HG03565 (cell line): Measurements from ENCODE around the gene DDX5.

ENCODE experiments used
- ATAC-seq: cut with Tn5 transposase; IDR thresholded peaks from one replicate; pipeline ENCODE4 v1.9.1; 2021; ENCODE audit warnings: mild to moderate bottlenecking, moderate library complexity; ENCODE audit not compliant: unreplicated experiment

The DDX5 gene

DNA sequence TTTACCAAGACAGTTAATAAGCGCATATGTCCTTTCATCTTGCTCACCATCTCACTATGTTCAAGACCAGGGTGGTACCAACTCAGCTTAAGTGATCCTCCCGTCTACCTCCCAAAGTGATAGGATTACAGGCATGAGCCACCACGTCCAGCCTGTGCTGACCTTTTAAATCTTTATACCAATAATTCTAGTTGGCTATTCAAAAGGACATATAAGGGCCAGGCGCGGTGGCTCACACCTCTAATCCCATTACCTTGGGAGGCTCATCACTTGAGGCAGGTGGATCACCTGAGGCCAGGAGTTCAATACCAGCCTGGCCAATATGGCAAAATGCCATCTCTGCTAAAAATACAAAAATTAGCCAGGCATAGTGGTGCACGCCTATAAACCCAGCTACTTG lies 3.1 kb upstream of the DDX5 start:
- ATAC-seq = no peak

DNA sequence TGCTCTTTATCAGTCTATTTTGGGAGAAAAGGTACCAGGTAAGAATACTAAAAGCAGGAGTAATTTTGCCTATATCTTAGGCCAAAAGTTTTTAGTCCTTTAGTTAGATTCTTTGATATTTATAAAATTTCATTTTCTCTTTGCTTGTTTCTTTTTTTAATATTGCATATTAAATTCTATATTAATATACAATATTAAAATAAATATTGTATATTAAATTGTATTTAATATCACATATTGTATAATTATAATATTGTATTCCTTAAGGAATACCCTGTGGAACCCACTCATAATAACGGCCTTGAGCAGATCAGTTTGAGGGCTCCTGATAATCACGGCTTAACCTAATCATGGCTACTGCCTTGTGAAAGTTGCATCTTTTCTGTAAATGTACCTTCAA lies 2.6 kb upstream of the DDX5 start:
- no peak for ATAC-seq

DNA sequence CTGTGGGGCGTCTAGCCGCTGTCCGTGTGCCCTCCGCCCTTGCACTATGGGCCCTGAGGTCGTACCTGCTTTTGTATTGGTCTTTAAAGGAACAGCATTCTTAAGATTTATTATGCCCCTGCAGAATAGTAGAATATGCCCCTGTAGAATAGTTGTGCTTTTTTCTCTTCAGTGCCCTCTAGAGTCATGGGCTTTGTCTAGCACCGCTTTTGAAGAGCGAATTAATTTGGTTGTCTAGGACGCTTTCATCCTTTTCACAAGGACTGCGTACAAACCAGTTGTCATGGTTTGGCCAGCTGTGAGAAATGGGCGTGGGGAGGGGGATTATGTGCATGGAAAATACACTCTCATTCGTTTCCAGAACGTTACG lies 1.3 kb upstream of the DDX5 start:
- ATAC-seq = peak; percentile 18

DNA sequence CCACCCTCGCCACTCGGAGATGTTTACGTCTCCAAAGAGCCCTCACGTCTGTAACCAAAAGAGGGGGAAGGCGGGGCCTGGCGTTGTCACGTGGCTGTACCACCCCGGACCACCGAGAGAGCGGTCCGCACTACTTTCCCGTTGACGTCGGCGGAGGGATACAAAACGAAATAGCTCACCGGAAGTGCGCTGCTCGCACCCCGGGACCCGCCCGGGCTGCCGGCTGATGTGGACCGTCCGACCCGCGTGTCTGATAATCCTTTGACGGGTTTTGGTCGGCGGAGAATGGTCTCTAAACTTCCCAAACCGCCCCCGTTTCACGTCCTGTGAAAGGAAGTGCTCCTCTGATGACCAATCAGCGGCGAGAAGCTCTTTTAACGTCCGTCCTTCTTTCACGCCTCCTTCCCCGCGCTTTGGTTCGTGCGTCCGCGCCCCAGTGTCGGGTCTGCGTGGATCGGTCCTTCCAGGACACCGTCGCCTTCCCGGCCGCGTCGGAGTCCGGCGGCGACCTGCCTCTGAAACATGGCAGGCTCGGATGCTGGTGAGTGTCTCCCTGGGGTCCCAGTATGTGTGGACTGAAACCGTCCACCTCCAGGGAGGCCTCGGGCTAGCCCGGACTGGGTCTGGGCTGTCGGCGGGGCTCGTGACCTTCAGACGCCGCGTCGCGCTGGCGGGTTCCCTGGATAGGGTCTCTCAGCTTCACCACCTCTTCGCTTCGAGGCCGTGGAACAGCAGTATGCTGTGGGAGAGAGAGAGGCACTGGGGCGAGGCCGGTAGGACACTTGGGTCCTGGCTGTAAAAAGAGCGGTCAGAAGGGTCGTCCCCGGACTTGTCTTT lies 705 bp upstream of the DDX5 start, which contains the start of gene CEP95:
Gene CEP95, plus strand, starts transcription at position 402 of the 837 bp plus-strand sequence. Its CDS starts 121 bp downstream, at position 523.
- ATAC-seq = peak; percentile 39

DNA sequence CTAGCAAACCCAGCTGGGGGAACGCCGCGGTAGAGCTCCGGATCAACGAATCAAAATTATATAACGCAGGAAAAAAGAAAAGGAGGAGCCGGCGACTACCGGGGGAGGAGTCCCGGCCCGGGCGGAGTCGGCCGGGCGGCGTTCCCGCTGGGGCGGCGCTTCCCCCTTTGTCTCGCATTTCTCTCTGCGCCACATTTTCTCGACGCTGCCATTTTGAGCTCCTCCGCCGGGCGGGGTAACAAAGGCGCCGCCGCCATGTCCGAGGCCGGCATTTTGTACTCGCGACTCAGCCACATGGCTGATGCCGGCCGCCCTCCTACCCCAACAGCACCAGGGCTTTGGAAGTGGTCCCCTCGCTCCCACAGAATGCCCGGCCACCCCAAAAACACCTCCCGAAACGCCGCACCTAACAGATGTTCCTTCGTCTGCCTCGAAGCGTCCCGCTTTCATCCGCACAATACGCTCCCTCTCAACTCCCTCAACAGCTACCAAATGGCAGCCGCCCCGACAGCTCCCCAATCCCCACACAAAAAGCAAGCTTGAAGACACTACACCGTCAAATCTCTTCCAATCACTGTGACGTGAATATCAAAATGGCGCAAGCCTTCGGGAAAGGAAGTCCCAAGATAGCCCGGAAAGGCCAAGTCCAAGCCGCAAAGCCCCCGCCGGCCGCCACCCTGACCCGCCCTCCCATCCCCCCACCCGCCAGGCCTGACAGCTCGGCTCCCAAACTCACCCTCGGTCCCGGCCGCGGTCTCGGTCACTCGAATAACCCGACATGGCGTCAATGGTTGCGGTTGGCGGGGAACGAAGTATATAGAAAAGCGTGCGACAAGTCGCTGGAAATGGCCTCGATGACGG lies 519 bp downstream of the DDX5 start:
- no peak for ATAC-seq

DNA sequence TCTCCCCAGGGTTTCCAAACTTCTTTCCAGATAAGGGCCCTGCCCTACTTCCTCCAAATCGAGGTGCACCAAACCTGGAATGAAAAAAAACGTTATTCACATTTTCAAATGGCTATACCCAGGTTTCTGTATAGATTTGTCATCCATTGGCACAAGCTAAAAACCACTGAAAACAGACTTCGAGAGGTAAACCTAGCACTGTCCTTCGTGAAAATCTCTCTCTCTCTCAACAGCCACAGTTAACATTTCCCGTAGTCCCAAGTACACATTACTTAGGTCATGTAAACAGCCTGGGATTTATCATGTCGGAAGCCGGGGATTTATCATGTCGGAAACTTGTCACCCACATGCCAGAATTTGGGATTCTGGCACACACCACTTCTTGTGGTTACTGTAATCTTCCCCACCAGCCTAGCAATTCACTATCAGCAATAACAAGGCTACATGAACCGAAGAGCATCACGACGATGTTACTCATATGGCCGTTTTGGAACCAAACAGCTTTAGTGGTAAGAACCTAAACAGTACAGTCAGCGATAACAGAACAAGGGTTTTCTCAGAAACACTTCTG lies 1.2 kb downstream of the DDX5 start:
- no peak for ATAC-seq

DNA sequence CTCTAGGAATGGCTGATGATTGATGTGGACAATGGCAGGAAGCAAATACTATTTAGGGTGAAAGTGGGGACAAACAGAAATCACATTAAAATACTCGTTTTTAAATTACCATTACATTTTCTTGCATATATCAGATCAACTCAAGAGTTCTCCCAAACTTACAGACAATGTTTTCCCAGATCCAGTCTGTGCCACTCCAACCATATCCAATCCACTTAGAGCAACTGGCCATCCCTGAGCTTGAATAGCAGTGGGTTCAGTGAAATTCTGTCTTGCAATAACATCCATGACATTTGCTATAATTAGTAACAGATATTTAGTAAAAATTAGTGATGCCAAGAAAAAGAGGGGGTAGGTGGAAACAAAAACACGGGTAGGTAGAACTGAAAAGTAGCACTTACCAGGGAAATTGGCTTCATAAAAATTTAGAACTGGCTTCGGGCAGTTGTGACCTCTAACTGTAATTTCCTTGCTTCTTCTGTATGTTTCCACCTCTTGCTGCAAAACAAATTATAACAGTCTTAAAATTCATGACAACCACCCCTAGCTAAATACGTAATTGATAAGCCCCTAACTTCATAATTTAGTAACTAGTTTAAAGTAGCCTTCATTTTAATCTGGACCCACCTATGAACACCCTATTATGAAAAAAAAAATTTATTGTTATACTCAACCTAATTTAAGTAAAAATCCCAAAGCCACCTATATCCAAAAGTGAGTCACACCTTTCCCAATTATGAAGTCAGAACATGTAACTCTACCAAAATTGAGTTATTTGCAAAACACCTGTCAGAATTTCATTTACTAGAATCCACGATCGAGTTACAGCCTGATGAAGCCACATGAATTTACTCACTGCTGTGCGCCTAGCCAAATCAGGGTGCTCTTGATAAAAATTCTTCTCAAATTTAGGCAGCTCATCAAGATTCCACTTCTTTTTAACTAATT lies 2.0 kb downstream of the DDX5 start:
- ATAC-seq = no peak

DNA sequence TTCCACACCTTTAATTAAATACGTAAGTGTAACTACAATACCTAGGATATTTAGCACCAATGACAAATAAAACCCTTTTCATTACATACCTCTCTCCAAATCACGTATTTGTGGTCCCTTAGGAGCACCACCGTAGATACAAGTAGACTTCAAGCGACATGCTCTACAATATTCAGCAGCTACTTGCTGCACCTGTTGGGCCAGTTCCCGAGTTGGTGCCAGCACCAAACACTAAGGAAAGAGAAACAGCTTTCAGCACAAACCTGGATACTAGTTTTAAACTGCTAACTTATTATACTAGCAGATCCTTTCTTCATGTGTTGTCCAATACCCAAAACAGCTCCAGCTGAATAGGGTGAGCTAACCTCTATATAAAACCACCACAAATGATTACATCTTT lies 2.7 kb downstream of the DDX5 start:
- no peak for ATAC-seq

DNA sequence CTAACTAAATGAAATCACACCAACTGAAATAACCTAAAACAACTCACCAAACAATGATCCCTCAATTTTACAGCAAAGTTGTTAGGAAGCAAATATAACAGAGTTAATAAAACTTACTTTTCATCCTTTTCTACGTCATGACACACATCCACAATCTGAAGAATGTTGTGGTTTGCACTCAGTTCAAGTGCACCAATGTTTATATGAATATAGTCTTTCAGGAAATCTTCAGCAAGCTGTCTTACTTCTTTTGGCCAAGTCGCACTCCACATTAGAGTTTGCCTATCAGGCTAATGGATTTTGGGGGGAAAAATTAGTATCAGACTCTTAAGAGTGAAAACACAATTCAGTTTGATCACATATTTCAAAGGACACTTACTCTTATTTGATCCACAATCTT lies 3.3 kb downstream of the DDX5 start:
- no peak for ATAC-seq

DNA sequence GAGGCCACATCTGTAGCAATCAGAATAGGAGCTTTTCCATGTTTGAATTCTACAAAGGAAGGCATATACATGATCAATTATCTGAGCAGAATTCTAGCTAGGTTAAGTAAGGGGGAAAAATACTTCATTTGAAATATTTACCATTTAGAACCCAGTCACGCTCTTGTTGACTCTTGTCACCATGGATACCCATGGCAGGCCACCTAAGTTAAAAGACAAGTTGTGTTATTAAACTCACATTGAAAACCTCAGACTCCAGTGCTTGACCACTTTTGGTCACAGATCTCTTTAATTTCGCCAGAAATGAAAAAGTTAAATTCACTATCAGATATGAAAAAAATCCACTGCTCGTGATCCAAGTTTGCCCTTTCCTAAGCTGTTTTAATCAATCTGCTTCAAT lies 4.1 kb downstream of the DDX5 start:
- ATAC-seq = no peak

DNA sequence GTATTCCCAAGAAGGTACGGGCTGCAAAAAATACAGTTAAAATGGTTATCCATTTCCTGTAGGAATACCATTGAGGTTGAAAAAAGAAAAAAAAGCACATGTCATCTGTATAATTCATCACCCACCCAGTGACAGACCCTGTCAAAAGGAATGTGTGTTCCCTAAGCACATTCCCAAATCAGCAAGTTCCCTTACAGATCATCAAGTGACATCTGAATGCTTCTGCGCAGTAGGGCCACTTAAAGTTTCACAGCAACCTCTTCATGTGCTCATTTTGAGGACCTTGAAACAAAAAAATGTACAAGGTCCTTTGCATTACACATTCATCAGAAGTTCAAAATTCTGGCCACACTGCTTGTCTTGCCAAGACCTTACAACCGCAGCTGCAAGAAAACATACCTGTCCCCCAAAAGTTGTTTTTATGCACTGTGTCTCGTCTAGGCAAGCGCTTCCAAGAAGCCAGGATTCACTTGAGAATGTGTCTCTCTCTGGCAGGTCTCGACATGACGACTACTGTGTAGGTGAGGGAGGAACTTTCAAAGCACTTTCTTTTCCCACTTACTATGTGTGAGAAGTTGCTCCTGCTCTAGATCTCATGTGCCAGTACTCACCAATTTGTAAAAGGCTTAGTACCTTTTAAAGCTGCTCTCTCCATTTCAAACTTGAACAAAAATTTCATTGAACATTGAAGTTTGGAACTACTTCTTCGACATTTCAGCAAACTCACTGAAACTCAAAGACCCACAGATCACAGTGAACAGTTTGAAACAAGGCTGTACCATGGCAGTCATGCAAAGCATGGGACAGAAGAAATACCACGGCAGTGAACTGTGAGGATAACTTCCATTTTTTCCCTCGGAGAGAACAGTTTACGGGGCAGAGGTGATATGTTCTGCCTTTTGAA lies 5.0 kb downstream of the DDX5 start:
- ATAC-seq = no peak

DNA sequence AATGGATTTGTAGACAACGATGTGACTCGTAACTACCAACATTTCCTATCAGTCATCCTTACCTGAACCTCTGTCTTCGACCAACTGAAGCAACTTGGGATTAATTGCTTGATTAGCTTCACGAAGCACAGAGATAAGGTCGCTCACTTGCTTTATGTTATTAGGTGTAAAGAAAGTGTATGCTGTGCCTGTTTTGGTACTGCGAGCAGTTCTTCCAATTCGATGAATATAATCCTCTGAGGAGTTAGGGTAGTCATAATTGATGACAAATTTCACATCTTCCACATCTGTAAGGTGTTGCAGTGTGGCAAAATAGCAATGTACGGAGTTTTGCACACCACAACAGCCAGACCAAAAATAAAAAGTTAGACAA lies 5.6 kb downstream of the DDX5 start:
- ATAC-seq = no peak

DNA sequence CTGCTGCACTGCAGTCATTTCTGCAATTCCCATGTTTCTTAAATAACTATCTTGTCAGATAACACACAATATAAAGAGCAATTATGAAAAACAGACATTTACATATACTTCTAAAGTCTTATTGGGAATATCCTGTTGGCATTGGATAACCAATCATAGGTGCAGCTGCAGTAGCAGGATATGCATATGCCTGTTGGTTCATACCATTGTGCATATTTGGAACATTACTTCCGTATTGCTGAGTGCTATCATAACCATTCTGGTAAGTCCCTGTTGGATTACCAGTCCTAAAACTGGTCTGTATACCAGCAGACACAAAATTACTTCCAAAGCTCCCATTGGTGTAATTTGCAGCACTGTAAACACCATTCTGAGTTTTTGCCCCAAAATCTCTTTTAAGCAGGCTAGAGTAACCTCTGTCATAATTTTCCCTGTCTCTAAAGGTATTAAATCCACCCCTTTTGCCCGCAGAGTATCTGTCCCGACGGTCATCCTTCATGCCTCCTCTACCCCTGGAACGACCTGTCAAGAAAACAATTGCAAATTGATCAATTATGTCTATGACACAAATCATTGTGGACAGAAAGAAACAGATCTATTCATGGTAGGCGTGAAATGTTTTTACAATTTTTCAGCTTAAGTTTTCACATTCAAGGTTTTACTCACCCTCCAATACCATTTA lies 6.1 kb downstream of the DDX5 start:
- no peak for ATAC-seq

DNA sequence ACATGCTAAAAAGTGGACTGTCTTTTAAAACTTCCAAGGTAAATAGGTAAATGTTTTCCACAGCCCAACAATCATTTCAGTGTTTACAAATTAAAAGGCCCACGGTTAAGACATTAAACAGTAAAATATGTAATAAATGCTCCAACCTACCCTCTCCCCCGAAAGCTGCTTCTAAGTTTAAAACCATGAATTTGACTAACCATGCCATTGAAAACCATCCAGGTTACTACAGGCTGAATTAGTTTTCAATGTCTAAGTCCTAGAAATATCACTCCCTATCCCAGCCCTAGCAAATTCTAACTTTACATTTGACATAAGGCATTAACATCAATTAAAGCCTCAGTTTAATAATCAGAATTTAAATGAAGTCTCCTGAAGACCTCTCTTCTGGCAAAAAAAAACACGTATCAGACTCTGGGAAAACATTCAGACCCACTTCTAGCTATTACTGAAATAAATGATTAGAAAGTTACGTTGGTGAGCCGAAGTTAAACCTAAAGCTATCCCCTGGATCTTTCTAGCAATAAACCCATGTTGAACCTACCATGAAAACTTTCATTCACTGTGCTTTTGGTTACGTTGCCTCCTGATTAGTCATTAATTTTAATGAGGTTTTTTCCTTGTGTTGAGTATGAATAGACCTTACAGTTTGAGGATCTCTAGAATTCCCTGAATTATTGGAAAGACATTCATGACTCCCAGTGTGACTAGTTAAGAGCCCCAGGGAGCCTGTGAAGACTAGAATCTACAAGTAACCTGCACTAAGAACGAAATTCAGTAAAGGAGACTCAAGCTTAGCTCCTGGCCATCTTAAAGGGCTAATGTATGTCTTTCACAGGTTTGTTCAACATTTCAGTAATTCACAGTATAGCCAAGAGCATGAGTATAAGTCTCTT lies 7.5 kb downstream of the DDX5 start:
- ATAC-seq = no peak

DNA sequence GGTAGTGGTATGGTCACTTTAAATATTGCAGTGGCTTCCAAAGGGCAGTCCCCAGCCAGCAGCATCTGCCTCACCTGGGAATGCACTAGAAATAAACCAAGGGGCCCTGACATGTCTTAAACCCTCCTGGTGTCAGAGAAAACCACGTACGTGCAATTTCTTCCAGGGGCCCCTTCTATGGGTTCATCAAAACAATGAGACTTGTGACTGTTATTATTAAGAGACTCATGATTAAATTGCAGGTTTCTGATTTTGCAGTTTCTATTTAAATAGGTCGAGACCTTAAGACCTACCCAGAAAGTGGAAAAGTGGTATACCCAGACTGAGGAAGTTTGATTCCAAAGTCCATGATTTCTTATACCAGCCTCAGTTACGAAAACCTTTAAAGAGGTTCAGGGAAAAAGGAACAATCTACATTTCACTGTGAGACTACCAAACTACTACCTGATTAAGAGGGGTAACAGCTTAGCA lies 8.5 kb downstream of the DDX5 start:
- no peak for ATAC-seq

DNA sequence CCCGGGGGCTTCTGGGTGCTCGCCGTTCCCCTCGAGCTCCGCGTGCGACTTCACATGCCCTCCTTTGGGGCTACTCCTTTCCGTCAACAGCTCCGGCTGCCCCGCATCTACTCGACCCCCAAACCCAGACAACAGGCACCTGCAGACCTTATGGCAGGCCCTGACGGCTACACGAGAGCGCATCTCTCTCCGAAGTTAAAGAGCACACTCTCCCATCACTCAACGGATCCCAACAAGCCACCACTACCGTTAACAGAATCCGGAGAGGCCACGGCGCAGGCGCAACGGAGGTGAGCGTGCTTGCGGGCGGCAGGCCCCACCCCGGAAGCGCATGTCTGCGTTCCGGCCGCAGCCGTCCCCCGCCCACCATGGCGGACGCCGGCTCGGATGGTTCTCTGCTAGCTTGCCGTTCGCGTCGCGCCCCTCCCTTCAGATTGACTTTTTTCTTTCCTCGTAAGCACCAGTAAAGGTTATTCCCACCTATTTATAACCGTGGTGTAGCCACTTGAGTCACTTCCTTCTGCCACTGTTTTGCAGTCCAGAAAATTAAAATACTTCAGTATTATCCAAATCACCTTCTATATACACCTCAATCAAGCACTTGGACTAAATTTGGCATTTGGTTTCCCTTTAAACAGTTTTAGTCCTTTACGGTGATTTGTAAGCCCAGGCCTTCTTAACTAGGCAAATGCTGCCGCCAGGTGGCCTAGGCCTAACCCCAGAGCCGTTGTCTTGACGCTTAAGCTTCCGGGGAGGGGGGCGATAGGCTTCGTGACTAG lies 9.1 kb downstream of the DDX5 start, which contains the start of gene POLG2:
Gene POLG2, minus strand, starts transcription at position 269 of the 779 bp plus-strand sequence. Its CDS starts 86 bp downstream, at position 183.
- peak; percentile 69 for ATAC-seq

DNA sequence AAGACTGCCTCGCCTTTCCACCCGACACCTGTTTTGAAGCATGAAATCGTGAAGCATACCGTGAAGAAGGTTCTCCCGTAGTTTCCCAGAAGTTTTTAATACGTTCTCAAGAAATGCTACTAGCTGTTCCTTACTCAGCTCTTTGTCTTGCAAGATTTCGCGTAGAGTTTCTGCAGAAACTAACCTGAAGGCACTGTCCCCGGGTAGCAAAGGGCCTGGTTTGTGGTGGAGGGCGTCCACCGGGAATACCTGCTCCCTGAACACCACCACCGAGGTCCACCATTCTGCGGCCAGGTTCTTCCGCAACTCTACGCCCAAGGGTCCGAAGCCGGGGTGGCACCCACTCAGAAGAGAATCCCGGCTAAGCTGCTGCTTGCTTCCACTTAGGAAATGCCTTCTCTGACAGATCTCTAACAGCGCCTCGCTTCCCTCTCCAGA lies 9.7 kb downstream of the DDX5 start:
- ATAC-seq = no peak
